HepG2 (cell line): ENCODE data around the gene CDAN1. TPM values are rescaled to one million over a fixed set of nuclear protein-coding genes. Genes with fewer than 3 reads are reported as not detected.
A peak's percentile ranks its signal among the peaks of the same experiment; 100 is the strongest.

ENCODE experiments used
- ATAC-seq: fragments of 200-7000 bp; cut with Tn5 transposase; 3 replicates; pipeline ENCODE4 v1.9.1; 2020; ENCODE audit warnings: mild to moderate bottlenecking, moderate library complexity
- BruUV-seq: library from RNA; stranded (reverse); fragments of 400-500 nt; replicated peaks from 2 replicates; lab custom pipeline; 2021; lab: Mats Ljungman, UMichigan
- CTCF ChIA-PET: fragments of 300-600 bp; formaldehyde crosslinking; extraction: SDS; loops from one replicate; lab custom pipeline; 2021; ENCODE audit warnings: low total read pairs, inconsistent platforms, low intra/inter-chr PET ratio; lab: Yijun Ruan, JAX
- POLR2A ChIA-PET: fragments of 350-600 bp; sonication (Branson Sonifier 250); formaldehyde crosslinking; loops from one replicate; lab custom pipeline; 2020; ENCODE audit warnings: antibody characterized with exemption, inconsistent platforms; lab: Yijun Ruan, JAX
- DNase-seq: peaks from one replicate; pipeline ENCODE4 v3.0.0-alpha.2; 2015; ENCODE audit warnings: low spot score
- FAIRE-seq: peaks from 3 replicates; lab custom pipeline; 2011; peaks lifted over from hg19 to GRCh38; lab: Jason Lieb, UNC
- H2AFZ ChIP-seq: one replicate; pipeline ENCODE4 v1.6.1; 2011; ENCODE audit warnings: low read length, inconsistent platforms
- H3K27ac ChIP-seq: fragments of 300-600 bp; 3 replicates; pipeline ENCODE4 v1.8.0; 2011; ENCODE audit warnings: mixed run types, mild to moderate bottlenecking, mixed read lengths, low read length, inconsistent platforms; ENCODE audit not compliant: insufficient read depth; ENCODE audit errors: extremely low read length
- H3K27me3 ChIP-seq, 2 experiments: fragments of 200-600 bp in 1 of 2; 2 replicates in 1 of 2; 3 replicates in 1 of 2; pipeline versions ENCODE4 v1.6.0 to v1.8.0; 2011; ENCODE audit warnings: low read length in 2 of 2, mild to moderate bottlenecking in 2 of 2, moderate library complexity in 2 of 2, inconsistent platforms in 1 of 2; ENCODE audit not compliant: insufficient read depth in 2 of 2, control insufficient read depth in 1 of 2
- H3K36me3 ChIP-seq, 2 experiments: fragments of 200-600 bp in 1 of 2; replicated peaks in 1 of 2; 2 replicates in 1 of 2; 3 replicates in 1 of 2; pipeline versions ENCODE4 v1.5.1 to v1.8.0; 2011; ENCODE audit warnings: low read length in 2 of 2, inconsistent platforms in 1 of 2; ENCODE audit not compliant: insufficient read depth in 2 of 2, control insufficient read depth in 1 of 2
- H3K4me1 ChIP-seq: 2 replicates; pipeline ENCODE4 v1.5.1; 2012; ENCODE audit warnings: low read length, inconsistent platforms; ENCODE audit not compliant: insufficient read depth
- H3K4me2 ChIP-seq: 2 replicates; pipeline ENCODE4 v1.6.0; 2011; ENCODE audit warnings: low read depth, low read length, inconsistent platforms
- H3K4me3 ChIP-seq, 3 experiments: fragments of 200-600 bp in 1 of 3; sonication (generic), shearing (Covaris generic) in 1 of 3; replicated peaks in 1 of 3; 2 replicates each; pipeline ENCODE4 v1.5.1; 2011 to 2016; ENCODE audit warnings: low read length in 3 of 3, inconsistent platforms in 2 of 3, low read depth in 2 of 3, mild to moderate bottlenecking in 2 of 3, control low read depth in 1 of 3, mixed read lengths in 1 of 3; ENCODE audit not compliant: insufficient read depth in 1 of 3
- H3K79me2 ChIP-seq: one replicate; pipeline ENCODE4 v1.6.1; 2011; ENCODE audit warnings: low read length, inconsistent platforms; ENCODE audit not compliant: insufficient read depth
- H3K9ac ChIP-seq: 2 replicates; pipeline ENCODE4 v1.6.0; 2011; ENCODE audit warnings: mild to moderate bottlenecking, low read depth, low read length, inconsistent platforms; ENCODE audit not compliant: insufficient read depth
- H3K9me3 ChIP-seq: 2 replicates; pipeline ENCODE4 v1.5.1; 2012; ENCODE audit warnings: mild to moderate bottlenecking, low read length
- H4K20me1 ChIP-seq: 2 replicates; pipeline ENCODE4 v1.6.0; 2011; ENCODE audit warnings: inconsistent platforms, mild to moderate bottlenecking, low read length, moderate library complexity; ENCODE audit not compliant: insufficient read depth
- ASH2L ChIP-seq: fragments of 300-600, 200-600 bp; sonication (generic); IDR thresholded peaks from 2 replicates; pipeline ENCODE4 v1.7.0; 2017; ENCODE audit warnings: low read depth, mild to moderate bottlenecking, moderate library complexity, mixed read lengths, low read length; ENCODE audit not compliant: insufficient read length
- ATF3 ChIP-seq: sonication (generic); formaldehyde crosslinking; IDR thresholded peaks from 2 replicates; pipeline ENCODE4 v1.4.0; 2020; ENCODE audit warnings: missing genetic modification reagents
- CBX5 ChIP-seq: sonication (generic); formaldehyde crosslinking; IDR thresholded peaks from 2 replicates; pipeline ENCODE4 v1.4.0; 2020; ENCODE audit warnings: missing genetic modification reagents, borderline replicate concordance
- CC2D1A ChIP-seq: sonication (generic); formaldehyde crosslinking; IDR thresholded peaks from 2 replicates; pipeline ENCODE4 v1.8.1; 2023; ENCODE audit warnings: mild to moderate bottlenecking, missing genetic modification reagents
- GATA4 ChIP-seq: sonication (generic); IDR thresholded peaks from 2 replicates; pipeline ENCODE4 v1.6.1; 2016; ENCODE audit warnings: antibody characterized with exemption, low read depth, borderline replicate concordance
- HIVEP1 ChIP-seq: sonication (generic); formaldehyde crosslinking; IDR thresholded peaks from 2 replicates; pipeline ENCODE4 v1.4.0; 2020; ENCODE audit warnings: mild to moderate bottlenecking, missing genetic modification reagents
- HNRNPH1 ChIP-seq: fragments of 200-400 bp; formaldehyde crosslinking; optimal IDR thresholded peaks from 2 replicates; pipeline ENCODE3; 2017; ENCODE audit warnings: mild to moderate bottlenecking, low read depth, low read length
- MED8 ChIP-seq: sonication (generic); formaldehyde crosslinking; IDR thresholded peaks from 2 replicates; pipeline ENCODE4 v1.8.1; 2023; ENCODE audit warnings: mild to moderate bottlenecking, missing genetic modification reagents; ENCODE audit not compliant: insufficient replicate concordance
- NFIB ChIP-seq: sonication (generic); formaldehyde crosslinking; IDR thresholded peaks from 2 replicates; pipeline ENCODE4 v1.9.0; 2021; ENCODE audit warnings: missing genetic modification reagents, mild to moderate bottlenecking, borderline replicate concordance
- PHF20 ChIP-seq: sonication (generic); formaldehyde crosslinking; IDR thresholded peaks from 2 replicates; pipeline ENCODE4 v1.5.0; 2020; ENCODE audit warnings: mild to moderate bottlenecking, missing genetic modification reagents
- RBFOX2 ChIP-seq: fragments of 200-400 bp; formaldehyde crosslinking; IDR thresholded peaks from 2 replicates; pipeline ENCODE4 v1.6.1; 2017; ENCODE audit warnings: low read depth, mild to moderate bottlenecking, low read length
- RFX1 ChIP-seq: fragments of 450-650 bp; IDR thresholded peaks from 2 replicates; pipeline ENCODE4 v1.6.1; 2017
- SNRNP70 ChIP-seq: fragments of 200-400 bp; formaldehyde crosslinking; IDR thresholded peaks from 2 replicates; pipeline ENCODE4 v1.6.1; 2017; ENCODE audit warnings: mild to moderate bottlenecking, low read depth, low read length, moderate library complexity
- ZNF10 ChIP-seq: sonication (generic); formaldehyde crosslinking; IDR thresholded peaks from 2 replicates; pipeline ENCODE4 v1.4.0; 2020; ENCODE audit warnings: mild to moderate bottlenecking, low read depth, missing genetic modification reagents, borderline replicate concordance
- ZNF432 ChIP-seq: sonication (generic); formaldehyde crosslinking; IDR thresholded peaks from 2 replicates; pipeline ENCODE4 v1.5.0; 2020; ENCODE audit warnings: missing genetic modification reagents, mild to moderate bottlenecking, borderline replicate concordance
- ZNF569 ChIP-seq: sonication (generic); formaldehyde crosslinking; IDR thresholded peaks from 2 replicates; pipeline ENCODE4 v1.5.0; 2020; ENCODE audit warnings: mild to moderate bottlenecking, missing genetic modification reagents, moderate library complexity, borderline replicate concordance
- ZNF709 ChIP-seq: sonication (generic); formaldehyde crosslinking; IDR thresholded peaks from 2 replicates; pipeline ENCODE4 v1.5.0; 2020; ENCODE audit warnings: mild to moderate bottlenecking, missing genetic modification reagents
- ZNF713 ChIP-seq: sonication (generic); formaldehyde crosslinking; IDR thresholded peaks from 2 replicates; pipeline ENCODE4 v1.4.0; 2020; ENCODE audit warnings: mild to moderate bottlenecking, missing genetic modification reagents
- WGBS: methylation state at CpG from one replicate; pipeline ENCODE4 v1.1.6; 2017; ENCODE audit warnings: low lambda C conversion rate; 5-methylcytosine and 5-hydroxymethylcytosine counted together
- in situ Hi-C: cut with HindIII; loops from 2 replicates; pipeline ENCODE4 v1.10.0; 2017; ENCODE audit warnings: low pct_unique_long_range_greater_than_20kb; ENCODE audit not compliant: extremely low pct_ligation_motif_present
- intact Hi-C: fragments of 100-400 bp; cut with micrococcal nuclease; formaldehyde crosslinking; loops from one replicate; pipeline ENCODE4 v1.10.0; 2022; ENCODE audit not compliant: unreplicated experiment
- polyA plus RNA-seq, 8 experiments: library from polyadenylated mRNA; depleted of rRNA in 3 of 8; stranded (reverse) in 7 of 8; unstranded in 1 of 8; fragments of >200 nt; fragmentation: Illumina TruSeq in 4 of 8; extraction: Trizol in 4 of 8; gene quantifications; 2 replicates each; pipeline versions ENCODE4 v1.2.1 to v1.2.3, GENCODE V29; 2011 to 2016; ENCODE audit warnings: low read depth in 4 of 8, missing spikeins in 1 of 8, mixed read lengths in 1 of 8; ENCODE audit not compliant: insufficient read depth in 1 of 8
- total RNA-seq, 5 experiments: library from RNA; depleted of rRNA; stranded (reverse); fragments of >200 nt; fragmentation: Illumina TruSeq; extraction: Trizol; gene quantifications; 2 replicates each; pipeline ENCODE4 v1.2.3, GENCODE V29; 2016; ENCODE audit warnings: low read depth in 1 of 5
- TF ChIP-seq, protein P1 (sequence below): sonication (generic); formaldehyde crosslinking; IDR thresholded peaks from 2 replicates; pipeline ENCODE4 v1.5.1; 2020; ENCODE audit warnings: missing genetic modification reagents, mild to moderate bottlenecking, borderline replicate concordance

The CDAN1 gene
- total and polyA plus RNA-seq, 2 of the 13 experiments (the other 11 are each of a cell fraction or from before 2014, with no cell fraction given): 5.0 to 16.1 TPM

DNA sequence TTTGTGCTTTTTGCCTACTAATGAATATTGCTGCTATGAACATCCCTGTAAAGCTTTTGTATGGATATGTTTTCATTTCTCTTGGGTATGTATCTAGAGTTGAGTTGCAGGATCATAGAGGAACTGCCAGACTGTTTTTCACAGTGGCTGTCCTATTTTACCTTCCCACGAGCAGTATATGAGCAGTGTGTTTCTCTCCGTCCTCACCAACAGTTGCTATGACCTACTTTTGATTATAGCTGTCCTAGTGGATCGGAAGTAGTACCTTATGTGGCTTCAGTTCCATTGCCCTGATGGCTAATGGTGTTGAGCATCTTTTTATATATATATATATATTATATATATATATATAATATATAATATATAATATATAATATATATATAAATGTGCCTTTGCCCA lies 25.2 kb downstream of the CDAN1 start:
- Histone ChIP-seq H3K36me3 (0 out of 5 replicates have a peak, but pooled peaks cover 0 to 1% of the 10 kb centered on the region in 2 experiments), H3K79me2 (no peaks in the 10 kb centered on the region), H3K4me1 (peaks cover 33% of the 10 kb centered on the region), H3K27me3 (no peaks in the 10 kb centered on the region), H3K9me3 (no peaks in the 10 kb centered on the region), H3K27ac (no peak overlapping the region), H3K9ac (no peak overlapping the region), H4K20me1 (no peaks in the 10 kb centered on the region), H2AFZ (no peak overlapping the region), H3K4me3 (no peak overlapping the region), H3K4me2 (no peak overlapping the region)
- 98% methylated on average over 3 of the region's 3 CpGs for WGBS
- in situ Hi-C loops: loop anchor here (25.0 kb wide), 1 partner anchor 501 kb away; the partner anchor contains the start of gene EPB42
- intact Hi-C loops: no loop called here
- DNase-seq (no peak), FAIRE-seq (peak; percentile 36), ATAC-seq (no peak)
- POLR2A ChIA-PET: no interaction called here
- CTCF ChIA-PET: no interaction called here
- no TSS peak for BruUV-seq
- no peak for TF ChIP-seq ZNF569
- TF ChIP-seq PHF20 (CRISPR knock-in tag): no peak
- TF ChIP-seq ASH2L: no peak
- no peak for TF ChIP-seq HIVEP1

- no peak for FAIRE-seq
- intact Hi-C loops: no loop called here
- TF ChIP-seq CBX5: no peak
- TF ChIP-seq ZNF432: no peak
- TF ChIP-seq SNRNP70: no peak
- TF ChIP-seq GATA4: no peak
- TF ChIP-seq NFIB: no peak
- TF ChIP-seq MED8: no peak
- no peak for TF ChIP-seq ZNF709
- TF ChIP-seq CC2D1A: no peak
- no peak for TF ChIP-seq RFX1
- no peak for TF ChIP-seq HNRNPH1
- TF ChIP-seq, protein P1, sequence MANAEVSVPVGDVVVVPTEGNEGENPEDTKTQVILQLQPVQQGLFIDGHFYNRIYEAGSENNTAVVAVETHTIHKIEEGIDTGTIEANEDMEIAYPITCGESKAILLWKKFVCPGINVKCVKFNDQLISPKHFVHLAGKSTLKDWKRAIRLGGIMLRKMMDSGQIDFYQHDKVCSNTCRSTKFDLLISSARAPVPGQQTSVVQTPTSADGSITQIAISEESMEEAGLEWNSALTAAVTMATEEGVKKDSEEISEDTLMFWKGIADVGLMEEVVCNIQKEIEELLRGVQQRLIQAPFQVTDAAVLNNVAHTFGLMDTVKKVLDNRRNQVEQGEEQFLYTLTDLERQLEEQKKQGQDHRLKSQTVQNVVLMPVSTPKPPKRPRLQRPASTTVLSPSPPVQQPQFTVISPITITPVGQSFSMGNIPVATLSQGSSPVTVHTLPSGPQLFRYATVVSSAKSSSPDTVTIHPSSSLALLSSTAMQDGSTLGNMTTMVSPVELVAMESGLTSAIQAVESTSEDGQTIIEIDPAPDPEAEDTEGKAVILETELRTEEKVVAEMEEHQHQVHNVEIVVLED (CRISPR knock-in tag): no peak
- TF ChIP-seq ZNF713 (CRISPR knock-in tag): no peak
- TF ChIP-seq RBFOX2: no peak
- no peak for TF ChIP-seq ATF3 (CRISPR knock-in tag)
- TF ChIP-seq ZNF10 (CRISPR knock-in tag): no peak
- H3K4me3 ChIP-seq: no peak overlapping the region
- no peak overlapping the region for H3K27ac ChIP-seq
- H3K4me1 ChIP-seq: peaks cover 30% of the 10 kb centered on the region
- no peaks in the 10 kb centered on the region for H3K27me3 ChIP-seq
- H3K36me3 ChIP-seq: 0 out of 5 replicates have a peak, but pooled peaks cover 0 to 1% of the 10 kb centered on the region in 2 experiments
- ATAC-seq: no peak
- WGBS: 91% methylated on average over 2 of the region's 2 CpGs
- CTCF ChIA-PET: no interaction called here
- H2AFZ ChIP-seq: no peak overlapping the region
- in situ Hi-C loops: loop anchor here (25.0 kb wide), 1 partner anchor 502 kb away; the partner anchor contains the start of gene EPB42
- no peaks in the 10 kb centered on the region for H4K20me1 ChIP-seq
- DNase-seq: no peak
- H3K9ac ChIP-seq: no peak overlapping the region
- no TSS peak for BruUV-seq
- no peak overlapping the region for H3K4me2 ChIP-seq
- POLR2A ChIA-PET: no interaction called here
- H3K79me2 ChIP-seq: no peaks in the 10 kb centered on the region
- no peaks in the 10 kb centered on the region for H3K9me3 ChIP-seq
Observed at GRCh38 chr15:42710662-42711061, 26.3 kb downstream of the CDAN1 start.
